HG03460 (cell line): ENCODE results near the gene PTGER1.

Source experiments
- ATAC-seq: cut with Tn5 transposase; IDR thresholded peaks from one replicate; pipeline ENCODE4 v1.9.1; 2021; ENCODE audit not compliant: unreplicated experiment

PTGER1 gene

DNA sequence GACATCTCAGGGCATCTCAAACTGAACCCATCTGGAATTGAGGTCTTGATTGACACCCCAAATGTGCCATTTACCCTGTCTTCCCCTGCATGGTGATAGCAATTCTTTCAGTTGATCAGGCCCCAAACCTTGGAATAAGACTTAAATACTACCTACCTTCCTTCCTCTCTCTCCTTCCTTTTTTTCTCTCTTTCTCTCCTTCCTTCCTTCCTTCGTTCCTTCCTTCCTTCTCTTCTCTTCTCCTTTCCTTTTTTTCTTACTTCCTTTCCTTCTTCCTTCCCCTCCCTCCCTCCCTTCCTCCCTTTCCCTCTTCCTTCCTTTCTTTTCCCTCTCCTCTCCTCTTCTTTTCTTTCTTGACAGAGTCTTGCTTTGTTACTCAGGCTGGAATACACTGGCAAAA is 28.1 kb upstream of the PTGER1 start:
- ATAC-seq, result no peak

DNA sequence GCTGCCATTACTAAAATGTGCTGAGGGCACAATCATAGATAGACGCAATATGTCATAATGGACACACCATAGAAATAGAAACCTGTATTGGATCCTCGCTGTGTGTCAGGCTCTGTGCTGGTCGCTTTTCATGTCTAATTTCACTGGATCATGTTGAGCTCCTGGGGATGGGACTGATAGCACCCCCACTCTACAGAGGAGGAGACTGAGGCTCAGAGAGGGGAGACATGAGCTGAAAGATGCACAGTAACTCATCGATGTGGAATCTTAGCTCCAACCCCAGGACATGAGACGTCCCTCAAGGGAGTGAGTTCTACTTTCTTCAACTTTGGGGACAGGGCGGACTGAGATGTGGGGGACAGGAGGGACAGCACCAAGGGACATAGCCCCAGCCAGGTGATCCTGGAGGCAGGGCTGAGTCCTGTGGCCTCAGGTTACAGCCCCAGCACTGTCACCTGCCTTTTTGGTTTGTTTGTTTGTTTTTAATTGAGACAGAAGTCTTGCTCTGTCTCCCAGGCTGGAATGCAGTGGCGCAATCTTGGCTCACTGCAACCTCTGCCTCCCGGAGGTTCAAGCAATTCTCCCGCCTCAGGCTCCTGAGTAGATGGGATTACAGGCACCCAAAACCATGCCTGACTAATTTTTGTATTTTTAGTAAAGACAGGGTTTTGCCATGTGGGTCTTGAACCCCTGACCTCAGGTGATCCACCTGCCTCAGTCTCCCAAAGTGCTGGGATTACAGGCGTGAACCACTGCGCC is 27.4 kb upstream of the PTGER1 start:
- no peak for ATAC-seq

DNA sequence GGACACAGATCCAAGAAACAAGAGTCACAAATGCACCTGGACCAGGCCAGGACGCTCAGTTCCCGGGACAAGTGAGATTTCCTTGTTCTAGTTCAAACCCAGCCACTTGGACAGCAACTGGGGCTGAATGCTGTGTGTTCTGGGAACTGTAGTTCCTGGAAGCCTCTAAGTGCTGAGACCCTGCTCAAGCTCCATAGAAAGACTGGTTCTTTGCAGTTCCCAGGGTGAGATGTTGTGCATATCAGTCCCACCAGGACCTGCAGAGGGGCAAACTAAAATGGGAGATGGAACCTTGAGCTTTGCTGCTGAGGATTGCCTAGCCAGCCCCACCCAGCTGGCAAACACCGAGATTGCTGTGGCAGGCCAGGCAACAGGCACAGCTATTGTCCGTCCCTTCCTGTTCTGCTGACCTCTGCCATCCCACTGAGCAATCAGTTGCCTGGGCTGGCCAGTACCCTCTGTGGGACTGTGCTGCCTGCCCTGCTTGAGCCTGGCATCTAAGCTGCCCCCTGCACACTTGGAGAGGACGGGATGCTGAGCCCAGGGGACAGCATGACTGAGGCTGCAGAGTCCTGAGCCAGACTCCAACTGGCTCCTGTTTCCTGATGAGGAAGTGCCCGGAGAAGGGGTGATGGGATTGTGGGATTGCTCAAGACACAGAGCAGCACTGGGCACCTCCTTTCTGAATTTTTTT is 22.2 kb upstream of the PTGER1 start:
- no peak for ATAC-seq

DNA sequence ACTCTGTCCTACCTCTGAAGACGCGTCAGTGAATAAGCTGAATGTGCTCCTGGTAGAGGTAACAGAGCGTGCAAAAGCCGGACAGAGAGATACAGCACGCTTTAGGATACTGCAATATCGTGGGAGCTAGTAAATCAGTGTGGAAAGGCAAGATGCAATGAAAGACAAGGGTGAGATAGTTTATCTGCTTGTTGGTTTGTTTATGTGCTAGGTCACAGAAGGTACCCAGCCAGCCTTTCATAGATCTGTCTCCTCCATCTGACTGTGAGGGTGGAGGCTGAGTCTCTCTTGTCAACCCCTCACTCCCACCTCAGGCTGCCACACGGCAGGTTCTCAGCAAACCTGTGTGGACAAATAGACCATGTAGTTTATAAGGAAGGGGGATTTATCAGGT is 21.7 kb upstream of the PTGER1 start:
- ATAC-seq, result no peak

DNA sequence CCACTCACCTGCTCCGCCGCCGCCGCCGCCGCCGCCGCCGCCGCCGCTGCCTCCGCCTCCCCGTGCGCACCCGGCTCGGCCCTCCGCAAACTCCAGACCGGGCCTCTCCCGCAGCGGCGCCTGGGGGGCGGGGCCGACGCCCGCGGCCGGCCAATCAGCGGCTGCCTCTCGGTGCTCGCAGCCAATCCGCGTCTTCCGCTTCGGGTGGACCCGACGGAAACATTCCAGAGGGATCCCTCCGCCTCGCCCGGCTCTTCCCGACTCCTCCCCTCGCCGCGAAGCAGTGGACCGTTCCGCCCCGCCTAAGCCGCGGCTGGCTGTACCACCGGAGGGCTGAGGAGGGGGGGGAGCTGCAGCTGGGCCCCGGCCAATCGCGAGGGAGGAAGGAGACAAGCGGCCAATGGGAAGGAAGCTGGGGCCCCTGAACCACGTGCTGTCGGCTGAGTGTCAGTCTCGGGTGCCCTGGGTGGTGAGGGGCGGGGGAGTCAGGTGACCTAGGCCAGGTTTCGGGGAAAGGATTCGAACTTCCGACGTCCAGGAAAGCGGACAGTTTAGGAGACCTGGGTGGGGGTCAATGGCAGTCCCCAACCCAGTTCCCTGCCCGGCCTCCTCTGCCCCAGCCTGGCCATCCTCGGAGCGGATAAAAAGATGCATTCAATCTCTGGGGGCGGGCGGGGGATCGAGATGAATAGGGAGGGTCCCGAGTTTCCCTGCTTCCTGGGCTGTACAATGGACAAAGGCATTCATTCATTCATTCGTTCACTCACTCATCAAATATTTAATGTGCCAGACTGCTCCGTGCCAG is 21.1 kb upstream of the PTGER1 start, which contains the start of gene GIPC1:
Gene GIPC1 (minus strand): TSS at position 99 of the 805 bp plus-strand sequence. CDS start 13,151 bp downstream, outside the sequence.
- no peak for ATAC-seq

DNA sequence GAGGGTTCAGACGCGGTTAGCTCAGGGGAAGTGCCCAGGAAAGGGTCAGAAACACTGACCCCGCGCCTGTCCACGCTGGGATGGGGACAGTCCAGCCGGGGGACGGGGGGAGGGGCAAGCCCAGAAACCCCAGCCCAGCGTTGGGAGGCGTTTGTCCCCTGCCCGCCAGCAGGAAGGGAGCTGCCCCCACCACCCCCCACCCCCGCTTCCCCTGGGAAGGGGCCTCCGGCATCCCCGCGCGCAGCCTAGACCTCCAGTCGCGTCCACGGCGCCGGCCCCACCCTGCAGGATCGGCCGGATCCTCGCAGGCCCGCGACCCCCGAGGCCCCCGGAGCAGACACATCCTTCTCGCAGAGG is 20.5 kb upstream of the PTGER1 start:
- ATAC-seq, result no peak

DNA sequence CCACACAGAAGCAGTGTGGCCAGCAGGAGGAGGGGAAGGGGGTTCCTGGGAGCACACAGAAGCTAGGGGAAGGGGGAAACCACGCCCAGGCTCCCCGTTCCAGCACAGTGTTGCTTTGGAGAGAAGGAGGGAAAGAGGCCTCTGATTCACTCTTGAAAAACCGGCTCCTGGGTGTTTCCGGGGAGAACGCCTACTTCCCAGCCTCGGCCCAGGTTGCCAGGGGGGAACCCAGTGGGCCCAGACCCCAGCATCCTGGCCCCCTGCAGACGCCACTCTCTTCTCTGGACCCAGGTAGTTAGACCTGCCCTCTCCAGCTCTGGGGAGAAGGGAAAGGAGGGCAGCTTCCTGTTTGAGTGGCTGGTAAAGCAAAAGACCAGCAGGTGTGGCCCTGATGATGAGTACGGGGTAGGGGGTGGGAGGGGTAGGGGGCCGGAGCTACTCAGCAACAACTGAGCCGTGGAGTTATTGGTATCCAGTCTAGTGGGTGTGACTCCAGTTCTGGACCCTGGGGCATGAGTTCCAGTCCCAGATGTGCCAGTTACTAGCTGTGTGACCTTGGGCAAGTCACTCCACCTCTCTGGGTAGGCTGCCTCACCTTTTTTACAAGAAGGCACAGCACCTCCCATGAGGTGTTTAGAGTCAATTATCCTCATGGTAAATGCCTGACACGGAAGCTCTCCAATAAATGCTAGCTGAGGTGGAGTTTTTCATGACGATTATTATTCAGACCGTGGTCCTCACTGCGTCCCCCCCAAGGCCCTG is 19.9 kb upstream of the PTGER1 start:
- ATAC-seq, result no peak

DNA sequence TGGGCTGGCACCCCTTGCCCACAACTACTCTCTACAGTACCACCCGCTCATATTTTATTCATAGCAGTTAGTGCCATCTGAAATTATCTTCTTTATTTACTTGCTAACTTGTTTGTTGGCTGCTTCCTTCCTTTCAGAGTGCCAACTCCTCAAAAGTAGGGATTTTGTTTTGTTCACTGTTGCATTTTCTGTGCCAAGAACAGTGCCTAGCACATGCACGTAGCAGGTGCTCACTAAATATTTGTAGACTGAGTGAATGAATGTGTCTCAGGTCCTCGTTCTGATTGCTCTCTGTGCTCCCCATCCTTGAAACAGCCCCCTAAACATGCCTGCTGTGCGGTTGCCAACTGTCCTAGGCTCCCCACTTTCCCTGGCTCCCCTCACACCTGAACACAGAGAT is 19.3 kb upstream of the PTGER1 start:
- no peak for ATAC-seq

DNA sequence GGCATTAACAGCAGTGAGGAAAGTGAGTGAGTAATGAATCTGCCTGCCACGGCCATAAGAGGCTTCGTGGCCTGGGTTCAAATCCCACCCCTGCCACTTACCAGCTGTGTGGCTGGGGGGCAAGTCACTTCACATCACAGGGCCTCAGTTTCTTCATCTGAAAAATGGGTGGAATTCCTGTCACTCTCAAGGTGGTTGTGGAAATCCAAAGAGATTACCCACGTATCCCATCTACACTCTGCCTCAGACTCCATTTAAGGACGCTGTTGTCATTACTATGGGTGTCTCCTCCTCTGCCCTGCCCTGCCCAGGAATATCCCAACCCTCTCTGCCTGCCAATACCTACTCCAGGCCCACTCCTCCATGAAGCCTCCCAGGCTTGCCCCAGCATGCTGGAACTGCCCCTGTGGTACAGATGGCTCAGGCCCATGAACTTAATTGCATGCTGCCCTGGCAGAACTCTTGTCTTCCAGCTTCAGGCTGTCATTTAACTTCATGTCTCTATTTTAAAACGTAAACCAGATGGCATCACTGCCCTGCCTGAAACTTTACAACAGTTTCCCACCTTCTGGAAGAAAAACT is 17.7 kb upstream of the PTGER1 start:
- no peak for ATAC-seq

DNA sequence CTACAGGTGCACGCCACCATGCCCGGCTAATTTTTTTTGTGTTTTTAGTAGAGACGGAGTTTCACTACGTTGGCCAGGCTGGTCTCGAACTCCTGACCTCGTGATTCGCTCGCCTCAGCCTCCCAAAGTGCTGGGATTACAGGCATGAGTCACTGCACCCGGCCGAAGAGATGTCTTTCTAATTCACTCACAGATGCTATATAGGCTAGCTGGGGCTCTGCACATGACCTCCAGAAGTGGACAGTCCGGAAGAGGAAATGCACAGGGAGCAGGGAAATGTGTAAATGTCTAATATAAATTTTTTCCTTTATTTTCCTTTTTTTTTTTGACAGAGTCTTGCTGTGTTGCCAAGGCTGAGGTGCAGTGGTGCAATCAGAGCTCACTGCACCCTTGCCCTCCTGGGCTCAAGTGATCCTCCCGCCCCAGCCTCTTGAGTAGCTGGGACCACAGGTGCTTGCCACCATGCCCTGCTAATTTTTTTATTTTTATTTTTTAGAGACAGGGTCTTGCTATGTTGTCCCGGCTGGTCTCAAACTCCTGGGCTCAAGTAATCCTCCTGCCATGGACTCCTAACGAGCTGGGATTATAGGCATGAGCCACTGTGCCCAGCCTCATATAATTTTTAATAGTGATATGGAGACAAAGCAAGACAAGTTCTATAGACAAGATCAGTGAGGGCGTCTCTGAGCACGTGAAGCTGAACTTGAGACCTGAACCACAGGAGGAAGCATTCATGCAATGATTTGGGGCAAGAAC is 12.4 kb upstream of the PTGER1 start:
- no peak for ATAC-seq

DNA sequence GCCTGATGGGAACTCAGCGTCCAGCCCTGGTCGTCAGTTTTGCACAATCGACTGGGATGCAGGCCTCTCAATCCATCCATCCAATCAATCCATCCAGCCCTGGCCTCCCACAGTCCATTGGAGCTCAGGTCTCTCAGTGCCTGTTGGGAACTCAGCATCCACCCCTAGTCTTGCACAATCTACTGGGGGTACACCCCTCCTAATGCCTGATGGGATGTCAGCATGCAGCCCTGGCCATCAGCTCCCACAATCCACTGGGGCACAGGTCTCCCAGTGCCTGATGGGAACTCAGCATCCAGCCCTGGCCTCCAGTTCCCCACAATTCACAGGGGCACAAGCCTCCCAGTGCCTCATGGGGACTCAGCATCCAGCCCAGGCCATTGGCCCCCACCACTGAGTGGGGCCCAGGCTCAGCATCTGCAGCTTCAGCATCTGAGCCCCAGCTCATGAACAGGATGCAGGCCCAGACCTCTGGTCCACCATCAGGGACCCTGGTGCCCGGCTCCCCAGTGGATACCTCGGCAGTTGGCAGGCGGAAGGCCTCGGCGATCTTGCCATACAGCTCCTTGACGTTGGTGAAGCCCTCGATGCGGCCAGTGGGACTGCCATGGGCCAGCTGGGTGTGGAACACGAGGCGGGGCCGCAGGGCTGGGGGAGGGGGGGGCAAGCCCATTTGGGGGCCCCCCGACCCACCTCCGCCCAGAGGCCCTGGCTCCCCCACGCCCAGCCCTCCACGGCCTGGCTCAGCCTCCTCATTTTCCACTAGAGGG is 7.2 kb upstream of the PTGER1 start:
- no peak for ATAC-seq

DNA sequence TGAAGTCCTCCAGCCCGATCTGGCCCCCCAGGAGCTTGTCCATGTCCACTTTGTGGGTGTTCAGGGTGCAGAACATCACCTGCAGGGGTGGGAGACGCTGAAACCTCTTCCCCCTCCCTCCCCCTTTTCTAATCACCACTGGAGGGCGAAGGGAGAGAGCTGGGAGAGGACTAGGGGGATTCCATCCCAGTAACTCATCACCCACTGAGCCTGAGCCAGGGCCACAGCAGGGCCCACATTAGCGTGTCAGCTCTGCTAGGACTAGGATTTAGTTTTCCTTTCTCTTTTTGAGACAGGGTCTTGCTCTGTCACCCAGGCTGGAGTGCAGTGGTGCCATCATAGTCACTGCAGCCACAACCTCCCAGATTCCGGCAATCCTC is 5.5 kb upstream of the PTGER1 start:
- no peak for ATAC-seq

DNA sequence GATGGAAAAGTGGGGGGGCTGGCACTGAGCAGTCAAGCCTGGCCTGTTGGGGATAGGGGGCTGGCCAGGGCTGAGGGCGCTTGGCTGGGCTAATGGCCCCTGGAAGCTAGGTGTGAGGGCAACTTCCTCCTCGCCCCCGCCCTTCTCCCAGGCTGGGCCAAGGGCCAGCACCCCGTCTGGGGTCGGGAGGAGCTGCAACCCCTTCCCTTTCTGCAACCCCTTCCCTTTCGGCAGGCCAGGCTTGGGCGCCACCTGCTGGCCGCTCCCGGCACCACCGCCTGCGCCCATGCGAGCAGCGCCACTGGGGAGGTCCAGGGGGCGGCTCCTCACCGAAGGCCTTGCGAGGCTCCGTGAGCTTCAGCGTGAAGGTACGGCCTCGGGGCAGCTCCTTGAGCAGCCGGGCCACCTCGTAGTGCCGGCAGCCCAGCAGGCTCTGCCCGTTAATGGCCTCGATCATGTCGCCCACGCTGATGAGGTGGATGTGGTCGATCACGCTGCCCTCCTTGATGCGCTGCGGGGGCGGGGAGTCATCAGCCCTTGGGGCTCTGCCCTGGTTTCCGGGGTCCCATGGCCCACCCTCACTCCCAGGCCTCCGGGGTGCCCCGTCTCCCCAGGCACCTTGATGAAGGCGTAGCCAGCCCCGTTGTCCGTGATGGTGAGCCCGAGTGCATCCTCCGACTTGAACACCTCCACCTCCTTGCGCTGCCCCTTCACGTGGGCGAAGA is 5.0 kb upstream of the PTGER1 start:
- ATAC-seq, result no peak

DNA sequence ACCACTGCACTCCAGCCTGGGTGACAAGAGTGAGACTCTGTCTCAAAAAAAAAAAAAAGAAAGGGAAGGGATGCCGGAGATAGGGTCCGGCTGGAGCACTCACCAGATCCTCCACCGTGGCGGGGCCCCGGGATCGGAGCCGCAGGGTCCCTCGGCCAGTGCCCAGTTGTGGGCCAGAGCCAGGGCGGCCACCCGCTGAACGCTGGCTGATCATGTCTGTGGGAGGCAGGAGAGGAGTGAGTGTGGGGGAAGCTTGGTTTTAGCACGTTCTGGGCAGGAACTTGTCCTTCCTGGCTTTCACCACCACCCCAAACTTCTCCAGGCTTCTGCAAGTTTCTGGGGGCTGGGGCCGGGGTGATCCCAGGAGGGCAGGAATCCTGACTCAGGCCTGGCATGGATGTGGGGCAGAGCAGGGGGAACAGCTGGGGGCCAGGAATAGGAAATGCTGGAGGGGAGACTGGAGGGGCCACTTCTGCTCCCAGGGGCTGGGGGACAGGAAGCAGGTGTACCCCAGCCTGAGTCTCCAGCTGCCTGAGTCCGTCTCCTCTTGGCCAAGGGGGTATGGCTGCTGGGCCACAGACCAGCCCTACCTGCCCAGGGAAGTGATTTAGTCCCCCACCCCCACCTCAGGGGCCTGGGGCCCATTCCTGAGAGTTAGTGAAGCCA is 4.3 kb upstream of the PTGER1 start:
- ATAC-seq, result no peak

DNA sequence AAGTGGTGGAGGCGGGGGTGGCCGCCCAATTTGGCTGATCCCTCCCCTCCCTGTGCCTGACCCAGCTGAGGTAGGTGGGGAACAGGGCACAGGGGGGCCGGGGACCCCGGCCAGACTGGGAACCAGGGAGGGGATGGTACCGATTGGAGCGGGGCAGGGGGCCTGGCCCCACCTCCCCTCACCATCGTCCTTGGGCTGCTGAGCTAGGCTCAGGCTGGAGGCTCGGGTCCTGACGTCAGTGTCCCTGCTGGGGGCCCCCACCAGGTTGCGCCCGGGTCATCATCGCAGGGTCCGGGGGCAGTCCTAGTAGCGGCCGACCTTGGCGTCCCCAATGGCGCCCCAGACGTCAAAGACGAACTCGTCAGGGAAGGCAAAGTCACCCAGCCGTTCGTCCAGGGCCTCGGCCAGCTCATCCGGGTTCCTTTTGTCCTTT is 3.0 kb upstream of the PTGER1 start:
- ATAC-seq, result no peak

DNA sequence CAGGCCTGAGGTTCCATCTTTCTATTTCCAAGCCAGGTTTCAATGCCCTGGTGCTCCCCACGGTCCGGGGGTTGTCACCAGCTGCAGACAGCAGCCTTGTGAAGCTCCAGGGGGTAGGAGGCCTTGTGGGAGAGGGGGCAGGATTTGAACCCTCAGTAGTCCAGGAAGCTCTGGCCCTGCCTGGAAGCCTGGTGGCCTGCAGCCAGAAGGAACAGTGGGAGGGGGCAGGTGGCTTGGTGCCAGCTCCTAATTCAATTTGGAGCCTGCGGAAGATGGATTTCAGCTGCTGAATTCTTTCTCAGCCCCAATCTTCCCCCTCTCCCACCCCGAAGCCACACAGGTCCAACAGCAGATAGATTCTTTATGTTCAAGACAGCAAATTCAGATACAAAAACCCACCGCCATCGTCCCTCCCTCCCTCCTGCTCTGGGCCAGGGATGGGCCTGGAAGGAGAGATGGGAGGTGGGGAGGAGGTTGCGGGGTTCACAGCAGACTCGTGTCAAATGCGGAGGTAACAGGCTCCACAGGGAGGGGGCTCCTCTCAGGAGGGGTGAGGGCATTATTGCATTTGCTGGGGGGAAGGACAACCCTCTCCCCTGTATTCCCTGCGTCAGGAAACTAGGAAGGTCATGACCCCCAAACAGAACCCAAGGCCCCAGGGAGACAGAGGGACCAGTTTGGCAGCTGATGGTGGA is 2.4 kb upstream of the PTGER1 start:
- no peak for ATAC-seq

DNA sequence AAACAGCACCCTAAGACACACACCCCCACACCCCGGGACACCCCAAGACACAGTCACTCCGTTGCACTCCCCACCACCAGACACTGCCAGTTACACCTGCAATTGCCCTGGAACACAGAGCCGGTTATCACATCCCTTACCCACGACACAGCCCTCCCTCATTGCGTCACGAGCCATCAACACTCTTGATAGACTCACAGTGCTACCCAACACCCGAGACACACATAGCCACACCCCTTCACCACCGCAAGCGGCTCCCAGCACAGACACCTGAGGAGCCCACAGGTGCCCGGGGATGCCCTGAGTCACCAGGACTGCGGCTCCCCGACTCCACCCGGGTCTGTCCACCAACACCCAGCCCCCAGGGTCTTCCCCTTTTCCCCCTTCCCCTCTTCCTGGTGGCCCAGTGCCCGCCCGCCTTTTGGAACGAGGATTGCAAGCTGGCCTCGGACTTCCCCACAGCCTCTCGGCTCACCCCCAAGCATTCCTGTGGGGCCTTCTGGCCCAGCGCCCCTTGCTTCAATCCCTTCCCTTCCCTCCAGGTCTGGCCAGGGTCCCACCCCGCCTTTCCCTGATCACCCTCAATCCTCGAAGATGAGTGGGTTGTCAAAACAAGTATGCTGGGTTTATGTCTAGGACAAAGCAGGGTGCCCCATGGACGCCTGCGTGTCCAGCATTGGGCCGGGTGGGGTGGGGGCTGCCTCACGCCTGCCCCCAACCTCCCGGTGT is 1.7 kb upstream of the PTGER1 start:
- no peak for ATAC-seq
